Ovary (tissue), 3 donors: ENCODE data around the gene OLFML2B.

ENCODE experiments used
- CTCF ChIP-seq, 3 donors: fragments of 450-650 bp in 2 of 3; fragments of 200-600 bp in 1 of 3; IDR thresholded peaks; one replicate each; pipeline versions ENCODE4 v1.5.1 to v1.8.0; 2016 to 2022; ENCODE audit warnings: antibody characterized with exemption in 3 of 3, mild to moderate bottlenecking in 1 of 3
- EP300 ChIP-seq: sonication (generic); formaldehyde crosslinking; IDR thresholded peaks from one replicate; pipeline ENCODE4 v1.6.1; 2017; ENCODE audit warnings: antibody characterized with exemption
- POLR2A ChIP-seq: fragments of 450-650 bp; IDR thresholded peaks from one replicate; pipeline ENCODE4 v1.6.1; 2017; ENCODE audit warnings: antibody characterized with exemption, mild to moderate bottlenecking, moderate library complexity
- donor health status: DM: no; HTN: no; CAD: no.

GRCh38 chr1:161956930-161957329 is 66.7 kb downstream of the OLFML2B start:
- TF ChIP-seq CTCF (IDR thresholded peaks at IDR 0.05) (no peak), POLR2A (no peak), EP300 (no peak)
